ENCODE data around the gene MYMX.
"Not testable (repeated sequence)": the region's sequence is repeated elsewhere in the genome, so short reads cannot be mapped to it uniquely, and the experiment has no call there.

- TF ChIP-seq, protein P1, sequence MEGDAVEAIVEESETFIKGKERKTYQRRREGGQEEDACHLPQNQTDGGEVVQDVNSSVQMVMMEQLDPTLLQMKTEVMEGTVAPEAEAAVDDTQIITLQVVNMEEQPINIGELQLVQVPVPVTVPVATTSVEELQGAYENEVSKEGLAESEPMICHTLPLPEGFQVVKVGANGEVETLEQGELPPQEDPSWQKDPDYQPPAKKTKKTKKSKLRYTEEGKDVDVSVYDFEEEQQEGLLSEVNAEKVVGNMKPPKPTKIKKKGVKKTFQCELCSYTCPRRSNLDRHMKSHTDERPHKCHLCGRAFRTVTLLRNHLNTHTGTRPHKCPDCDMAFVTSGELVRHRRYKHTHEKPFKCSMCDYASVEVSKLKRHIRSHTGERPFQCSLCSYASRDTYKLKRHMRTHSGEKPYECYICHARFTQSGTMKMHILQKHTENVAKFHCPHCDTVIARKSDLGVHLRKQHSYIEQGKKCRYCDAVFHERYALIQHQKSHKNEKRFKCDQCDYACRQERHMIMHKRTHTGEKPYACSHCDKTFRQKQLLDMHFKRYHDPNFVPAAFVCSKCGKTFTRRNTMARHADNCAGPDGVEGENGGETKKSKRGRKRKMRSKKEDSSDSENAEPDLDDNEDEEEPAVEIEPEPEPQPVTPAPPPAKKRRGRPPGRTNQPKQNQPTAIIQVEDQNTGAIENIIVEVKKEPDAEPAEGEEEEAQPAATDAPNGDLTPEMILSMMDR (IDR thresholded peaks at IDR 0.05): not testable (repeated sequence)
- TF ChIP-seq POLR2A (IDR thresholded peaks at IDR 0.05): not testable (repeated sequence)
Measured at GRCh38 chr6:44181784-44182183, 34.9 kb upstream of the MYMX start.

All from tibial nerve (tissue), 3 donors.